ENCODE results near the gene COL23A1. TPM values are rescaled to one million over a fixed set of nuclear protein-coding genes. Genes with fewer than 3 reads are reported as not detected.
"Not testable (repeated sequence)": the region's sequence is repeated elsewhere in the genome, so short reads cannot be mapped to it uniquely, and the experiment has no call there.

The COL23A1 gene
- total RNA-seq, 1 experiment from 2014 or later, result not detected

GRCh38 chr5:178207183-178207916, 382.8 kb downstream of the COL23A1 start:
- peak; percentile 61 for DNase-seq (ENCODE audit: low read depth, low spot score)
- in situ Hi-C loops (cut with HindIII; ENCODE audit: low pct_unique_long_range_greater_than_20kb, low sequenced_read_pairs), result no loop called here

- DNase-seq (ENCODE audit: low read depth, low spot score), result no peak
- in situ Hi-C loops (cut with HindIII; ENCODE audit: low pct_unique_long_range_greater_than_20kb, low sequenced_read_pairs), result no loop called here
These were observed 383.8 kb downstream of the COL23A1 start for GRCh38 chr5:178206166-178207101.

DNA sequence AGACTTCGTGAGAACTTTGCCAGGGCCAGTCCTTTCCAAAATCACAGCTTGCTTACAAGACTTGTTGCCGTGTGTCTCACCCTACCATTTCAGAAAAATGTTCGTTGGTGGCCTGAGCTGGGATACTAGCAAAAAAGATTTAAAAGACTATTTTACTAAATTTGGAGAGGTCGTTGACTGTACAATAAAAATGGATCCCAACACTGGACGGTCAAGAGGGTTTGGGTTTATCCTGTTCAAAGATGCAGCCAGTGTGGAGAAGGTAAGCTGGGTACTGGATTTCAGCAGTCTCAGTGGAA, 384.5 kb downstream of the COL23A1 start:
- in situ Hi-C loops (cut with HindIII; ENCODE audit: low pct_unique_long_range_greater_than_20kb, low sequenced_read_pairs), result no loop called here
- no peak for DNase-seq (ENCODE audit: low read depth, low spot score)

GRCh38 chr5:178204935-178205748, 385.1 kb downstream of the COL23A1 start:
- in situ Hi-C loops (cut with HindIII; ENCODE audit: low pct_unique_long_range_greater_than_20kb, low sequenced_read_pairs), result no loop called here

GRCh38 chr5:178204182-178204934, 385.8 kb downstream of the COL23A1 start, which contains the start of gene HNRNPAB:
Gene HNRNPAB (plus strand): TSS chr5:178204533. CDS start chr5:178204838, 305 bp downstream.
- DNase-seq (ENCODE audit: low read depth, low spot score), result peak; percentile 93
- in situ Hi-C loops (cut with HindIII; ENCODE audit: low pct_unique_long_range_greater_than_20kb, low sequenced_read_pairs), result no loop called here

More at GRCh38 chr5:178204935-178205748, 385.1 kb downstream of the COL23A1 start:
- peak; percentile 66 for DNase-seq (ENCODE audit: low read depth, low spot score)

GRCh38 chr5:178203670-178204181, 386.5 kb downstream of the COL23A1 start:
- in situ Hi-C loops (cut with HindIII; ENCODE audit: low pct_unique_long_range_greater_than_20kb, low sequenced_read_pairs), result no loop called here
- no peak for DNase-seq (ENCODE audit: low read depth, low spot score)

GRCh38 chr5:178202541-178202940, 387.7 kb downstream of the COL23A1 start:
- DNase-seq (ENCODE audit: low read depth, low spot score), result no peak
- in situ Hi-C loops (cut with HindIII; ENCODE audit: low pct_unique_long_range_greater_than_20kb, low sequenced_read_pairs), result no loop called here

DNA sequence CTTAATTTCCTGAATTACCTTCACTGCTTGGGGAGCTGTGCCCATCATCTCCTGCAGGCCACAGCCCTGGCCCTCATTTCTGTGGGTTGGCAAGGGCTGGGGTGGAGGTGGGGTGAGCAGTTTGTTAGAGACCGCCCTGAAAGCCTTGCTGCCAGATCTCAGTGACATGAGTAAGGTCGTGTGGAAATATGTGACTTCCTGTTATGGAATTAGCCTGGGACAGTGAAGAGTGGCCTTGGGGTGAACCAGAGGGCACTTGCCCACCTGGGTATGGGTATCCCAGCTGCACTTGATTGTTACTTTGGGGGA, 388.3 kb downstream of the COL23A1 start:
- in situ Hi-C loops (cut with HindIII; ENCODE audit: low pct_unique_long_range_greater_than_20kb, low sequenced_read_pairs), result no loop called here
- no peak for DNase-seq (ENCODE audit: low read depth, low spot score)

DNA sequence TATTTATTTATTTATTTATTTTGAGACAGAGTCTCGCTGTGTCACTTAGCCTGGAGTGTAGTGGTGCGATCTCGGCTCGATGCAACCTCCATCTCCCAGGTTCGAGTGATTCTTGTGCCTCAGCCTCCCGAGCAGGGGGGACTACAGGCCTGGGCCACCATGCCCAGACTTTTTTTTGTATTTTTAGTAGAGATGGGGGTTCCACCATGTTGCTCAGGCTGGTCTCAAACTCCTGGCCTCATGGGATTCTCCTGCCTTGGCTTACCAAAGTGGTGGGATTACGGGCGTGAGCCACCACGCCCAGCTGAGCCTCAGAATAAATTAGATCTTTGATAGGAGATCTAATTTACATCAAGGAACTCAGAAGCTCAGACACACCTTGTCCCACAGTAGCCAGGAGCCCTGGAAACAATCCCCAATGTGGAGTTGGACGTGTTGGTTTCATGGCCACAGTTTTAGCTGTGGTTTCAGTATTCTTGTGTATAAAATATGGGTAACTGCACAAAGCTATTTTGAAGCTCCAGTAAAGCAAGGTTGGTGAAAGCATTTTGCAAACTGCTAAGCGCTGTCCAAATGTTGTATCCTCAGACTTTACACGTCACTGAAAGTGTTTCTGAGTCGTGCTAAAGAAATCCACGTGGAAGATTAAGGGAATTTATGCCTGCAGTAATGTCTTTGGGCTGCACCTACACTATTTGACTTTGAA, 388.8 kb downstream of the COL23A1 start:
- in situ Hi-C loops (cut with HindIII; ENCODE audit: low pct_unique_long_range_greater_than_20kb, low sequenced_read_pairs), result no loop called here
- DNase-seq (ENCODE audit: low read depth, low spot score), result no peak

DNA sequence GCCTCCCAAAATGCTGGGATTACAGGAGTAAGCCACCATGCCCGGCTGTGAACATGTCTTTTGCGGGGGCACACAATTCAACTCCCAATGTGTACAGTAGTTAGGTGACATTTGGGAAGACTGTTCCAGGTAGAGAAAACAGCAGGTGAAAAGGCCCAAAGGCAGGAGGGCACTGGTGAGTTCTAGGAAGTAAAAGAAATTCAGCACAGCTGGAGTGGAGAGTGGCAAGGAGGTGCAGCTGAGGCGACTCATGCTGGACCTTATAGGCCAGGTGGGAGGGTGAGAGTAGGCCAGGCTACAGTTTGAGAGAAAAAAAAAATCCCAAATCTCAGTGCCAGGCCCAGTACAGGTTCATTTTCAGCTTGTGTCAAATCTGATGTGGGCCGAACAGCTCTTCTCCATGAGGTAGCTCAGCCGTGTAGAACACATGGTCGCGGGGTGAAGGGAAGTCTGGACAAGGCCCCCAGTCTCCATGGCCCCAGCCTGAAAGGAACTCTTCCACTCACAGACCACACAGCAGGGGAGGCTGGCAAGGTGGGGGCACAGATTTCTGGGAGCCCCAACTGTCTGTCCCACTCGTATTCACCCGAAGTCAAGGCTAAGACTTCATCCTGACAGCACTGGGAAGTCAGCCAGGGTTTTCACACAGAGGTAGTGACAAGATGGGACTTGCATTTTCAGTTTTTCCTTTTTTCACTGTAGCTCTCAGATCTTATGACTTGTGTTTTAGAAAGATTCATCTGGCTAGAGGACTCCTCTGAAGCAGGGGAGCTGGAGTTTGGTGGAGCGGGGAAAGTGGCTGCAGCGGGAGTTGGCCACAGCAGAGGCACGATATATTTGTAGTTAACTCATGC, 390.4 kb downstream of the COL23A1 start:
- no peak for DNase-seq (ENCODE audit: low read depth, low spot score)
- in situ Hi-C loops (cut with HindIII; ENCODE audit: low pct_unique_long_range_greater_than_20kb, low sequenced_read_pairs), result no loop called here

GRCh38 chr5:178198706-178199105, 391.5 kb downstream of the COL23A1 start:
- in situ Hi-C loops (cut with HindIII; ENCODE audit: low pct_unique_long_range_greater_than_20kb, low sequenced_read_pairs), result no loop called here
- no peak for DNase-seq (ENCODE audit: low read depth, low spot score)

DNA sequence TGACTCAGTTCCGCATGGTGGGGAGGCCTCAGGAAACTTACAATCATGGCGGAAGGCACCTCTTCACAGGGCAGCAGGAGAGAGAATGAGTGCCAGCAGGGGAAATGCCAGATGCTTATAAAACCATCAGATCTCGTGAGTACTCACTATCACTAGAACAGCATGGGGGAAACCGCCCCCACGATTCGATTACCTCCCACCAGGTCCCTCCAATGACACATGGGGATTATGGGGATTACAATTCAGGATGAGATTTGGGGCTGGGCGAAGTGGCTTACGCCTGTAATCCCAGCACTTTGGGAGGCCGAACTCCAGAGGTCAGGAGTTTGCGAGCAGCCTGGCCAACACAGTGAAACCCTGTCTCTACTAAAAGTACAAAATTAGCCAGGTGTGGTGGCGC, 392.0 kb downstream of the COL23A1 start:
- in situ Hi-C loops (cut with HindIII; ENCODE audit: low pct_unique_long_range_greater_than_20kb, low sequenced_read_pairs); DNase-seq (ENCODE audit: low read depth, low spot score): not testable (repeated sequence)

- in situ Hi-C loops (cut with HindIII; ENCODE audit: low pct_unique_long_range_greater_than_20kb, low sequenced_read_pairs), result no loop called here
- DNase-seq (ENCODE audit: low read depth, low spot score), result no peak
These were observed 393.2 kb downstream of the COL23A1 start for GRCh38 chr5:178196986-178197385.

- no peak for DNase-seq (ENCODE audit: low read depth, low spot score)
- in situ Hi-C loops (cut with HindIII; ENCODE audit: low pct_unique_long_range_greater_than_20kb, low sequenced_read_pairs), result no loop called here
These were observed 393.8 kb downstream of the COL23A1 start for GRCh38 chr5:178196281-178196812.

DNA sequence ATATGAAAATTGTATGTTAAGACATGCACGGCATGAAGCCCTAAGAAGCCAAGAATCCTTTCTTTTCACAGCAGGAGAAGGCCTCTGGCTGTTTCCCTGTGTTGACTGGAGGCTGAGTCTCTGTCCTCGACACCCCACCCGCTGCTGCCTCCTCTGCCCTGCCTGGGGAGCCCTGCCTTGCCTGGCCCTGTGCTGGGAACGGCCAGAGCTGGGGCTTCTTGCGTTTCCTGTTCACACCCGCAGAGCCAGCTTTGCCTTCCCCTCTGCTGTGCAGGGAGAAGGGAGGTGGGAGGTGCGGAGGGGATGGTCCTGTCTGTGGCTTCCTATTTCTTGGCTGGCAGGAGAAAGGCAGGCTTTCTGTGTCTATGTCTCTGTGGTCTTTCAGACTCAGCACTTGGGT, 396.2 kb downstream of the COL23A1 start:
- in situ Hi-C loops (cut with HindIII; ENCODE audit: low pct_unique_long_range_greater_than_20kb, low sequenced_read_pairs), result no loop called here
- DNase-seq (ENCODE audit: low read depth, low spot score), result no peak
